RWPE2 (cell line): ENCODE measurements around the gene GRHL1.

Source experiments
- ATAC-seq: fragments of 200-7000 bp; cut with Tn5 transposase; 3 replicates; pipeline ENCODE4 v1.9.1; 2021; ENCODE audit warnings: low read depth
- DNase-seq: peaks from one replicate; pipeline ENCODE4 v3.0.0-alpha.2; 2020; ENCODE audit warnings: low spot score
- H3K27ac ChIP-seq: fragments of 450-650 bp; 2 replicates; pipeline ENCODE4 v1.5.1; 2017; ENCODE audit warnings: mild to moderate bottlenecking; ENCODE audit not compliant: poor library complexity, severe bottlenecking
- H3K27me3 ChIP-seq: fragments of 250-450 bp; sonication (Bioruptor Pico); 2 replicates; pipeline ENCODE4 v1.5.1; 2021; ENCODE audit warnings: mild to moderate bottlenecking, moderate library complexity; ENCODE audit not compliant: insufficient read depth, poor library complexity, severe bottlenecking
- H3K36me3 ChIP-seq: fragments of 250-450 bp; sonication (Bioruptor Pico); 2 replicates; pipeline ENCODE4 v1.5.1; 2020; ENCODE audit warnings: low read depth, mild to moderate bottlenecking, moderate library complexity
- H3K4me1 ChIP-seq: fragments of 250-450 bp; sonication (Bioruptor Pico); 2 replicates; pipeline ENCODE4 v1.5.1; 2021; ENCODE audit warnings: mild to moderate bottlenecking, moderate library complexity; ENCODE audit not compliant: insufficient read depth, poor library complexity, severe bottlenecking
- H3K4me3 ChIP-seq: fragments of 250-450 bp; sonication (Bioruptor Pico); 2 replicates; pipeline ENCODE4 v1.5.1; 2021; ENCODE audit warnings: mild to moderate bottlenecking, moderate library complexity; ENCODE audit not compliant: severe bottlenecking
- H3K9me3 ChIP-seq: fragments of 250-450 bp; sonication (Bioruptor Pico); 2 replicates; pipeline ENCODE4 v1.5.1; 2021; ENCODE audit warnings: mild to moderate bottlenecking, moderate library complexity; ENCODE audit not compliant: severe bottlenecking
- CTCF ChIP-seq: fragments of 450-650 bp; IDR thresholded peaks from one replicate; pipeline ENCODE4 v1.5.1; 2017; ENCODE audit warnings: mild to moderate bottlenecking, moderate library complexity; ENCODE audit not compliant: poor library complexity, severe bottlenecking

The GRHL1 gene

GRCh38 chr2:9937258-9937657, 14.2 kb upstream of the GRHL1 start:
- ATAC-seq: no peak
- H3K9me3 ChIP-seq: no peaks in the 10 kb centered on the region

GRCh38 chr2:9937968-9938367, 13.5 kb upstream of the GRHL1 start:
- H3K27me3 ChIP-seq: no peaks in the 10 kb centered on the region

More at GRCh38 chr2:9937258-9937657, 14.2 kb upstream of the GRHL1 start:
- H3K27ac ChIP-seq: no peak overlapping the region
- H3K4me1 ChIP-seq: peaks cover 6% of the 10 kb centered on the region
- no peak overlapping the region for H3K4me3 ChIP-seq
- TF ChIP-seq CTCF: no peak
- DNase-seq: no peak
- peaks cover 19% of the 10 kb centered on the region for H3K36me3 ChIP-seq
- H3K27me3 ChIP-seq: no peaks in the 10 kb centered on the region

GRCh38 chr2:9939587-9940485, 11.7 kb upstream of the GRHL1 start:
- DNase-seq (no peak), ATAC-seq (no peak; the same call in 2 of the 3 replicates)
- H3K27me3 ChIP-seq: no peaks in the 10 kb centered on the region
- no peaks in the 10 kb centered on the region for H3K9me3 ChIP-seq
- no peak overlapping the region for H3K27ac ChIP-seq
- TF ChIP-seq CTCF: no peak
- H3K4me3 ChIP-seq: no peak overlapping the region
- peaks cover 6% of the 10 kb centered on the region for H3K4me1 ChIP-seq
- no peaks in the 10 kb centered on the region for H3K36me3 ChIP-seq

More at GRCh38 chr2:9937968-9938367, 13.5 kb upstream of the GRHL1 start:
- DNase-seq (no peak), ATAC-seq (no peak)
- Histone ChIP-seq H3K27ac (no peak overlapping the region), H3K4me3 (no peak overlapping the region), H3K9me3 (no peaks in the 10 kb centered on the region), H3K4me1 (peaks cover 6% of the 10 kb centered on the region), H3K36me3 (peaks cover 15% of the 10 kb centered on the region)
- no peak for TF ChIP-seq CTCF

- Histone ChIP-seq H3K4me1 (peaks cover 6% of the 10 kb centered on the region), H3K36me3 (no peaks in the 10 kb centered on the region), H3K9me3 (no peaks in the 10 kb centered on the region), H3K4me3 (no peak overlapping the region), H3K27ac (no peak overlapping the region), H3K27me3 (no peaks in the 10 kb centered on the region)
- no peak for TF ChIP-seq CTCF
- ATAC-seq: peak; percentile 47
- DNase-seq: no peak
Observed at GRCh38 chr2:9941196-9941995, 10.1 kb upstream of the GRHL1 start.
